ENCODE measurements around the gene PARD3.

PARD3 gene

GRCh38 chr10:34213805-34214197 is 601.3 kb downstream of the PARD3 start:
- Histone ChIP-seq H3K9ac (ENCODE audit: low read depth, low read length) (no peak overlapping the region), H3K79me2 (ENCODE audit: insufficient read depth, low read length) (no peaks in the 10 kb centered on the region), H3K4me3 (ENCODE audit: low read depth in 1 of 2, low read length in 2 of 2) (no peak overlapping the region), H4K20me1 (ENCODE audit: insufficient read depth, low read length) (no peaks in the 10 kb centered on the region), H3K36me3 (ENCODE audit: insufficient read depth, low read length) (no peaks in the 10 kb centered on the region; the same call in 1 of the 2 replicates), H3K27me3 (ENCODE audit: insufficient read depth, low read length, poor library complexity) (no peaks in the 10 kb centered on the region), H3K27ac (ENCODE audit: low read length) (no peak overlapping the region), H3K9me3 (ENCODE audit: insufficient read depth, low read length, severe bottlenecking) (no peaks in the 10 kb centered on the region), H2AFZ (ENCODE audit: low read depth, low read length) (no peak overlapping the region), H3K4me1 (ENCODE audit: insufficient read depth, low read length) (no peaks in the 10 kb centered on the region), H3K4me2 (ENCODE audit: insufficient read depth, low read length) (no peak overlapping the region)
- TF ChIP-seq CTCF (IDR thresholded peaks at IDR 0.05; ENCODE audit: borderline replicate concordance, extremely low read depth, low read length, poor library complexity, severe bottlenecking) (no peak), EZH2 (IDR thresholded peaks at IDR 0.05; ENCODE audit: borderline replicate concordance, low read depth, low read length, severe bottlenecking) (no peak)
- no peak for DNase-seq
- no peak for ATAC-seq (ENCODE audit: insufficient read depth, low read depth)

- Histone ChIP-seq H3K9me3 (ENCODE audit: insufficient read depth, low read length, severe bottlenecking) (no peaks in the 10 kb centered on the region), H2AFZ (ENCODE audit: low read depth, low read length) (no peak overlapping the region), H3K4me1 (ENCODE audit: insufficient read depth, low read length) (no peaks in the 10 kb centered on the region), H3K79me2 (ENCODE audit: insufficient read depth, low read length) (no peaks in the 10 kb centered on the region), H3K4me3 (ENCODE audit: low read depth in 1 of 2, low read length in 2 of 2) (no peak overlapping the region), H3K27me3 (ENCODE audit: insufficient read depth, low read length, poor library complexity) (no peaks in the 10 kb centered on the region), H3K27ac (ENCODE audit: low read length) (no peak overlapping the region), H4K20me1 (ENCODE audit: insufficient read depth, low read length) (no peaks in the 10 kb centered on the region), H3K36me3 (ENCODE audit: insufficient read depth, low read length) (no peaks in the 10 kb centered on the region; the same call in 1 of the 2 replicates), H3K4me2 (ENCODE audit: insufficient read depth, low read length) (no peak overlapping the region), H3K9ac (ENCODE audit: low read depth, low read length) (no peak overlapping the region)
- DNase-seq, result no peak
- TF ChIP-seq EZH2 (IDR thresholded peaks at IDR 0.05; ENCODE audit: borderline replicate concordance, low read depth, low read length, severe bottlenecking) (no peak), CTCF (IDR thresholded peaks at IDR 0.05; ENCODE audit: borderline replicate concordance, extremely low read depth, low read length, poor library complexity, severe bottlenecking) (no peak)
- ATAC-seq (ENCODE audit: insufficient read depth, low read depth), result no peak
Observed at GRCh38 chr10:34213193-34213804, 601.8 kb downstream of the PARD3 start.

- Histone ChIP-seq H3K9ac (ENCODE audit: low read depth, low read length) (no peak overlapping the region), H3K4me3 (ENCODE audit: low read depth in 1 of 2, low read length in 2 of 2) (no peak overlapping the region), H3K79me2 (ENCODE audit: insufficient read depth, low read length) (no peaks in the 10 kb centered on the region), H3K9me3 (ENCODE audit: insufficient read depth, low read length, severe bottlenecking) (no peaks in the 10 kb centered on the region), H3K36me3 (ENCODE audit: insufficient read depth, low read length) (0 out of 2 replicates have a peak, but pooled peaks cover 2% of the 10 kb centered on the region), H3K4me1 (ENCODE audit: insufficient read depth, low read length) (peaks cover 10% of the 10 kb centered on the region), H3K4me2 (ENCODE audit: insufficient read depth, low read length) (no peak overlapping the region), H4K20me1 (ENCODE audit: insufficient read depth, low read length) (no peaks in the 10 kb centered on the region), H3K27ac (ENCODE audit: low read length) (no peak overlapping the region), H3K27me3 (ENCODE audit: insufficient read depth, low read length, poor library complexity) (no peaks in the 10 kb centered on the region), H2AFZ (ENCODE audit: low read depth, low read length) (no peak overlapping the region)
- no peak for TF ChIP-seq CTCF (IDR thresholded peaks at IDR 0.05; ENCODE audit: borderline replicate concordance, extremely low read depth, low read length, poor library complexity, severe bottlenecking)
- no peak for TF ChIP-seq EZH2 (IDR thresholded peaks at IDR 0.05; ENCODE audit: borderline replicate concordance, low read depth, low read length, severe bottlenecking)
- ATAC-seq (ENCODE audit: insufficient read depth, low read depth), result no peak
- no peak for DNase-seq
Observed at GRCh38 chr10:34207343-34207742, 607.8 kb downstream of the PARD3 start.
